ENCODE data around the gene RBMS3. TPM values are rescaled to one million over a fixed set of nuclear protein-coding genes. Genes with fewer than 3 reads are reported as not detected.
A peak's percentile ranks its signal among the peaks of the same experiment; 100 is the strongest.

RBMS3 gene
- total and polyA plus RNA-seq, 7 donors = 0.46 to 61.9 (median 39.9) TPM

- no peak for TF ChIP-seq POLR2A (IDR thresholded peaks at IDR 0.05)
- TF ChIP-seq CTCF (IDR thresholded peaks at IDR 0.05) = no peak
- no peak for TF ChIP-seq EP300 (IDR thresholded peaks at IDR 0.05)
- TF ChIP-seq POLR2AphosphoS5 (IDR thresholded peaks at IDR 0.05) = no peak
- H3K27ac ChIP-seq = peak overlapping the region; percentile 34 to 82 (median 70)
- DNase-seq = no peak
- intact Hi-C loops (cut with DNase I) = loop anchor here (5.0 kb wide), 2 partner anchors 39 to 361 kb away; partner anchors contain the start of gene RBMS3
- H3K9me3 ChIP-seq = no peaks in the 10 kb centered on the region
- H3K36me3 ChIP-seq = no peaks in the 10 kb centered on the region
- H3K4me3 ChIP-seq = no peak overlapping the region
- 71 to 83% methylated on average over 3 of the region's 3 CpGs for WGBS, 2 donors
- peaks cover 0 to 46% (median 32%) of the 10 kb centered on the region in 4 donors for H3K4me1 ChIP-seq
- no peaks in the 10 kb centered on the region for H3K27me3 ChIP-seq
These were observed 362.2 kb downstream of the RBMS3 start for GRCh38 chr3:29643034-29643425.

- WGBS, 2 donors = 92 to 93% methylated on average over 6 of the region's 6 CpGs
These were observed 363.4 kb downstream of the RBMS3 start for GRCh38 chr3:29644261-29644660.

GRCh38 chr3:29644956-29645636 lies 364.2 kb downstream of the RBMS3 start:
- Histone ChIP-seq H3K27me3 (no peaks in the 10 kb centered on the region), H3K27ac (peak overlapping the region in 1 of 4 donors; percentile 82), H3K4me3 (no peak overlapping the region), H3K36me3 (no peaks in the 10 kb centered on the region), H3K4me1 (peaks cover 0 to 35% (median 25%) of the 10 kb centered on the region in 4 donors), H3K9me3 (no peaks in the 10 kb centered on the region)
- no peak for DNase-seq
- no peak for TF ChIP-seq POLR2A (IDR thresholded peaks at IDR 0.05)
- 92 to 93% methylated on average over 3 of the region's 3 CpGs for WGBS, 2 donors
- intact Hi-C loops (cut with DNase I) = loop anchor here (5.0 kb wide), 2 partner anchors 37 to 363 kb away; partner anchors contain the start of gene RBMS3

More at GRCh38 chr3:29644261-29644660, 363.4 kb downstream of the RBMS3 start:
- no peaks in the 10 kb centered on the region for H3K27me3 ChIP-seq
- intact Hi-C loops (cut with DNase I) = loop anchor here (5.0 kb wide), 2 partner anchors 38 to 362 kb away; partner anchors contain the start of gene RBMS3
- peak overlapping the region in 2 of 4 donors; percentile 78 to 82 for H3K27ac ChIP-seq
- TF ChIP-seq EP300 (IDR thresholded peaks at IDR 0.05) (no peak), CTCF (IDR thresholded peaks at IDR 0.05) (no peak), POLR2AphosphoS5 (IDR thresholded peaks at IDR 0.05) (no peak), POLR2A (IDR thresholded peaks at IDR 0.05) (no peak)
- DNase-seq = no peak
- H3K9me3 ChIP-seq = no peaks in the 10 kb centered on the region
- H3K4me3 ChIP-seq = no peak overlapping the region
- peaks cover 0 to 43% (median 32%) of the 10 kb centered on the region in 4 donors for H3K4me1 ChIP-seq
- H3K36me3 ChIP-seq = no peaks in the 10 kb centered on the region

GRCh38 chr3:29646043-29646442 lies 365.2 kb downstream of the RBMS3 start:
- intact Hi-C loops (cut with DNase I) = no loop called here
- Histone ChIP-seq H3K27ac (no peak overlapping the region), H3K4me3 (no peak overlapping the region), H3K9me3 (no peaks in the 10 kb centered on the region), H3K4me1 (peaks cover 0 to 27% (median 23%) of the 10 kb centered on the region in 4 donors), H3K36me3 (no peaks in the 10 kb centered on the region), H3K27me3 (no peaks in the 10 kb centered on the region)
- no peak for DNase-seq
- WGBS, 2 donors = 87 to 98% methylated on average over 1 of the region's 1 CpG
- TF ChIP-seq EP300 (IDR thresholded peaks at IDR 0.05) = no peak
- no peak for TF ChIP-seq POLR2A (IDR thresholded peaks at IDR 0.05)
- no peak for TF ChIP-seq CTCF (IDR thresholded peaks at IDR 0.05)
- TF ChIP-seq POLR2AphosphoS5 (IDR thresholded peaks at IDR 0.05) = no peak

- DNase-seq = no peak
- no peak overlapping the region for H3K4me3 ChIP-seq
- peaks cover 0 to 9% (median 3%) of the 10 kb centered on the region in 4 donors for H3K4me1 ChIP-seq
- no peak overlapping the region for H3K27ac ChIP-seq
- no peaks in the 10 kb centered on the region for H3K9me3 ChIP-seq
- no peaks in the 10 kb centered on the region for H3K36me3 ChIP-seq
- no peak for TF ChIP-seq POLR2AphosphoS5 (IDR thresholded peaks at IDR 0.05)
- no peak for TF ChIP-seq CTCF (IDR thresholded peaks at IDR 0.05)
- TF ChIP-seq EP300 (IDR thresholded peaks at IDR 0.05) = no peak
- no peak for TF ChIP-seq POLR2A (IDR thresholded peaks at IDR 0.05)
- H3K27me3 ChIP-seq = no peaks in the 10 kb centered on the region
- 69 to 79% methylated on average over 6 of the region's 6 CpGs for WGBS, 2 donors
- intact Hi-C loops (cut with DNase I) = no loop called here
These were observed 369.1 kb downstream of the RBMS3 start for GRCh38 chr3:29649815-29650547.
